CD4-positive, alpha-beta T cell treated with Interferon gamma for 1 hour (primary cell): Measurements from ENCODE around the gene LHX3.
A peak's percentile ranks its signal among the peaks of the same experiment; 100 is the strongest.
"Not testable (repeated sequence)": the region's sequence is repeated elsewhere in the genome, so short reads cannot be mapped to it uniquely, and the experiment has no call there.

Experiments used
- DNase-seq: peaks from one replicate; pipeline ENCODE4 v3.0.0-alpha.2; 2020

The LHX3 gene

DNA sequence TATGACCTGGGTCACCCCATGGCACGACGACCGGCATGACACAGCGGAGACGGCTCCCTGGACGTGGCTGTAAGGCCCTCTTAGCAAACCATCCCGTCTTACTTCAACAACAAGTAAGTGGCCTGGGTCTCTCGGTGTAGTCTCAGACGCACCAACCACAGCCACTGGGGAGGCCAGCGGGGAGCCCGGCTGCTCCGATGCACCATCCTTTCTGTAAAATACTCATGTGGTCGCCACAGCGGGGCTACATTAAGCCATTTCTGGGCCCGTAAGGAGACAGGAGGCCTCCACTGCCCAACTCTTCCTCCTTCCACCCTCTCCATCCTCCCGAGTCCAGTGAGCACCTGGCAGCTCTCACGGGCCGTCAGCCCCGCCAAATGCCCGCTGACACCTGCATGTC, 36.0 kb upstream of the LHX3 start:
- DNase-seq: no peak

DNA sequence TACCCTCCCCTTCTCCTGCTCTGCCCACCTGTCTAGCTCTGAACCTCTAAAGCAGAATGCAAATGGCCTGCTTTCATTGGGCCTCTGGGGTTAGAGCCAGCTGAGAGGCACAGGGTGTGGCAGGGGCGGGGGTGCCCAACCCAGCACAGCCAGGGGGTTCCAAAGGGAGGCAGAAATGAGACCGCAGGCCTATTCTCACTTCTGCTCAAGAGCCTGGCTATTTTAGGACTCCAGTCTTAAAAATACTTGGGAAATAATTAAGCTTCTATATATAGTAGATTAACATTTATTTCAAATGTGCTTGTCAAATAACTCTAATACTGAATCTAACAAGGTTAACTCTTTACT, 35.0 kb upstream of the LHX3 start:
- DNase-seq: peak; percentile 59

DNA sequence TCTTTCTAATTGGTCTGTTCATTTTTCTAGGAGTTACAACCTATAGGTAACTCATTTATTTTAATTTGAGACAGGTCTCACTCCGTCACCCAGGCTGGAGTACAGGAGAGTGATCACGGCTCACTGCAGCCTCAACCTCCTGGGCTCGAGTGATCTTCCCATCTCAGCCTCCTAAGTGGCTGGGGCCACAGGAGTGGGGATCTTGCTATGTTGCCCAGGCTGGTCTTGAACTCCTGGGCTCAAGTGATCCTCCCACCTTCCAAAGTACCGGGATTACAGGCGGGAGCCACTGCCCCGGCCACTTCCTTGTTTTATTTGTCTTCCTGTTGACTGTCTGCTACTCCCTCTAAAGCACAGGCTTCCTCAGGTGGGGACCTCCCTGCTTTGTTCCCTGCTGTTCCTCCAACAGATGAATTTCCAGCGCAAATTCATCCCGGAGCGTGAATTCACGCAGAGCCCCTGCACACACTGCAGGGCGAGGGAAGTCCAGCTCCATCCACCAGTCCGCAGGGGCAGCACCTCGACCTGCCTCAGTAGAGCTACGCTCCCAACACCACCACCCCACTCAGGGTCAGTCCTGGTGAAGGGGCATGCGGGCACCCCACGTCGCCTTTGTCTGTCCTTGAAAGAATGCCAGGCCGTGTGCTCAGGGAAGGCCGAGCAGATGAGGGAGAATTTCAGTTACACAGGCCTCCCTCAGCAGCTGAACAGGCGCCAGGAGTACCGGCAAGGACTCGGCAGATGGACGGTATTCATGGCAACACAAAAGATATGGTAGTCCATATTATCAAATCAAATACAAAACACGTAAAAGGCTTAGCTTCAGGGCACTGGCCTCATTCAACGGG, 34.4 kb upstream of the LHX3 start:
- DNase-seq: no peak

DNA sequence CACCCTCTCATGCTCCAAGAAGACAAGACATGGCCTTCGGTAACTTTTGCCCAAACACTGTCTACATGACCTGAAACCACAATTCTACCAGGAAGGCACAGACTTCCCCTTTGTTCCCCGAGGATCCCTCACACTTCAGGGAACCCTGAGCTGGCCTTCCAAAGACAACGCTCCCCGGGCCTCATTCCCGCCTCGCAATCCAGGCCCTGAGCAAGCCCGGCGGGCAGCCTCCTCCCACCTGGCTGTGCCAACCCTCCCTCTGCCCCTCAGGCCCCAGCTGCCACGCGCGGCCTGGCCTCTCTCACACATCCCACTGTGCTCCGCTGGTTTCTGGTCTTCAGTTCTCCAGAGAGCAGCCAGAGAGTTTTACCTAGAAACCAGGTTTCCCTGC, 33.4 kb upstream of the LHX3 start:
- no peak for DNase-seq

DNA sequence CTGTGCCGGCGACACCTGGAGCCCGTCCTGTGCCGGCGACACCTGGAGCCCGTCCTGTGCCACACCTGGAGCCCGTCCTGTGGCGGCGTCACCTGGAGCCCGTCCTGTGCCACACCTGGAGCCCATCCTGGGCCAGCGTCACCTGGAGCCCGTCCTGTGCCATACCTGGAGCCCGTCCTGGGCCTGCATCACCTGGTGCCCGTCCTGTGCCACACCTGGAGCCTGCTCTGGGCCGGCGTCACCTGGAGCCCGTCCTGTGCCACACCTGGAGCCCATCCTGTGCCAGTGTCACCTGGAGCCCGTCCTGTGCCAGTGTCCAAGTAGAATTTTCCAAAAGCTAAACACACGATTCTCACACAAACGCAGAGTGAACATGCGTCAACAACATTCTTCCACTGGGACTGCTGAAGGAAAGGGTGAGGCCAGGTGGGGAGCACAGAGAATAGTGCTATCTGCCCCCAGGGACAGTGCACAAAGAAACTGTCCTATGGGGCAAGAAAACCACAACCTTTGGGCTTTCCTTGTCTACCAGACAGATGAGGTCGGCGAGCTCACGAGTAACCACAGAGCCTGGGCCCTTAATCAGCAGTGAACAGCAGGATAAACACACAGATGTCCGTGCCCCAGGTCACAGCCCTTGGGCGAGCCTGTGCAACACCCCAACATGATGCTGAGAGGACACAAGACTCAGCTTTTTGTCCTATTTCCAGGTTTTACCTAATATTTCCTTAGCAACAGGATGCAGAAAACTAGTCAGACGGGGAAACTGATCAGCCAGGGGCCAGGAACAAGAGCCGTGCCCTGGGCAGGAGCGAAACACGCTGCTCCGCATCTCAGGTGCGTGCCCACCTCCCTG, 32.8 kb upstream of the LHX3 start:
- DNase-seq: no peak

DNA sequence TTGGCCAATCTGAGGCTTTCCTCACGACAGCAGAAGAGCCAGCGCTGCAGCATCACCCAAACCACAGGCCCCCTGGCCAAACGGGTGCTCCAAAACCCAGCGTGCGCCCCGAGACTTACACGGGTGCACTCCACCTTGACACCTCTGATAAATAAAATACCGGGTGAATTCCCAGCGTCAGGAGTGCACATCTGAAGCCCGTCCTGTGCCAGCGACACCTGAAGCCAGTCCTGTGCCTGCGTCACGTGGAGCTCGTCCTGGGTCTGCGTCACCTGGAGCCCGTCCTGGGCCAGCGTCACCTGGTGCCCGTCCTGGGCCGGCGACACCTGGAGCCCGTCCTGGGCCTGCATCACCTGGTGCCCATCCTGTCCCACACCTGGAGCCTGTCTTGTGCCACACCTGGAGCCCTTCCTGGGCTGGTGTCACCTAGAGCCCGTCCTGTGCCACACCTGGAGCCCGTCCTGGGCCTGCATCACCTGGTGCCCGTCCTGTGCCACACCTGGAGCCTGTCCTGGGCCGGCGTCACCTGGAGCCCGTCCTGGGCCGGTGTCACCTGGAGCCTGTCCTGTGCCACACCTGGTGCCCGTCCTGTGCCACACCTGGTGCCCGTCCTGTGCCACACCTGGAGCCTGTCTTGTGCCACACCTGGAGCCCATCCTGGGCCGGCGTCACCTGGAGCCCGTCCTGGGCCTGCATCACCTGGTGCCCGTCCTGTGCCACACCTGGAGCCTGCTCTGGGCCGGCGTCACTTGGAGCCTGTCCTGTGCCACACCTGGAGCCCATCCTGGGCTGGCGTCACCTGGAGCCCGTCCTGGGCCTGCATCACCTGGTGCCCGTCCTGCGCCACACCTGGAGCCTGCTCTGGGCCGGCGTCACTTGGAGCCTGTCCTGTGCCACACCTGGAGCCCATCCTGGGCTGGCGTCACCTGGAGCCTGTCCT, 31.8 kb upstream of the LHX3 start:
- DNase-seq: not testable (repeated sequence)

DNA sequence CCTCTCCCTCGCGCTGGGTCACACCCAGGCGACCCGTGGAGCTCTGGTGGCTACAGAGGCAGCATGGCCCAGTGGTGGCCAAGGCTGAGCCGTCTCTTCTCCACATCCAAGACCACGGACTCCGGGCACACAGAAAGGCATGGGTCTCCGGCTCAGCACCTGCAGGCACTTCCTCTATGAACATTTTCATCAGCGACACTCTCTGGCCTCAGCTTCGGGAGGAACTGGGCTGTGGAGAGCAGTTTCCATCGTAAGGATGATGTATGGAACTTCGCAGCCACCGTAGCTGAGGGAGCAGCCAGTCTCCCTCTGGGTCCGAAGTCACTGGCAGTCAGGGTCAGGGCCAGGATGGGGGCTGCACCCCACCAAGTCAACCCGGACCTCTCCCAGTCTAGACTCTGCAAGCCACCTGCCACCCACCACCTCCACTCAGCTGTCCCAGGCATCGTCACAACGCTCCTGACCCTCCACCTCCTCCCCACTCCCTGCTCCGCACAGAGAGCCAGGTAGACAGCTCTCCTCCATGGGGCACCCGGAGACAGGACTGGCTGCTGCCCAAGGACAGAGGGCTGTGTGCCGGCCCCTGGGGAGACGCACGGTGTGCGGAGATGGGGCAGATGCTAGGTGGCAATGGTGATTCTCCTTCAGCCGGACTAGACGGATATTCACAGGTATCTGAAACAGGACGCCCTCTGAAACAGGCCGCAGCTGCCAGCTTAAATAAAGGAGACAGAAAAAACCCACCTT, 31.0 kb upstream of the LHX3 start:
- DNase-seq: no peak

DNA sequence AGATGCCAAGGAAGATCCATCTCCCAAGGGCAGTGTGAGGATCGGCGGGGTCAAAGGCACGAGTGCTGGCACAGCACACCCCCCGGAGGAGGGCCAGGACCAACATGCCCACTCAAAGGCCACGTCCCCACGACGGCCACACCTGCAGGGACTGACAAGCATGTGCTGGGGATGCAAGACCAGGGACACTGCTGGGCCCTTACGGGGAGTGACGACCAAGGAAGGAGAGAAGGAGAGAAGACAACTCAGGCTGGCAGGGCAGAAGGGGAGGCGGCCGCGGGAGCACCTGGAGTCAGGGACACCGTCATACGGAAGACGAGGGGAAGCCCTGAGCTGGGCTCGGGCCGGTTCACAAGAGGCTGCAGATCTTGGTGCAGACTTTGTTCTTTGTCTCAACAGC, 30.2 kb upstream of the LHX3 start:
- no peak for DNase-seq

DNA sequence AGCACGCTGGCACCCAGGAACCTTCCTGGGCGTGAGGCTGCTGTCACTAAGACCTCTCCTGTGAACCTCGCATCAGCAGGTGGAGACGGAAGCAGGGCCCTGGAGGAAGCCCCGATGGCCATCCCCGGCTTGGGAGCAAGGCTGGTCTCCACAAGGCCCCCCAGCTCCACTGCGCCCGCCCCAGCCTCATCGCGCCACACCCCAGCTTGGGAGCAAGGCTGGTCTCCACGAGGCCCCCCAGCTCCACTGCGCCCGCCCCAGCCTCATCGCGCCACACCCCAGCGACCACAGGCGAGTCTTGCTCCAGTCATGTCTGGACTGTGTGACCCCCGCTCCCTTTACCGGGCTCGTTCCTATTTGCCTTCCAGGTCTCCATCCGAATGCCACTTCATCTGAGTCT, 29.7 kb upstream of the LHX3 start:
- DNase-seq: no peak

DNA sequence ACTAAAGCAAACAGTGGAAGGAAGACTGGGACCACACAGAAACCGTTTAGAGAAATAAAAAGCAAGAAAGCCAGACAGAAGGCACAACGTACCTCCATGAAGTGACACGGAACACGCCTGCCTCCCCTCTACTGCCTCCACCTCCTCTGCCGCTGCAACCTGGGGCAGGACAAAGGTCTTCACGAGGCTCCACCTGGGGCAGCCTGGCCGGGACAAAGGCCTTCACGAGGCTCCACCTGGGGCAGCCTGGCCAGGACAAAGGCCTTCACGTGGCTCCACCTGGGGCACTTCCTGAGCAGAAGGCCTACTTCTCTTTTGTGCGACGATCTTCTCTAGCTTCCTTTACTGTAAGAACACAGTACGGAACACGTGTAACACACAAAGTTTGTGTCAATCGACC, 28.9 kb upstream of the LHX3 start:
- DNase-seq: no peak

DNA sequence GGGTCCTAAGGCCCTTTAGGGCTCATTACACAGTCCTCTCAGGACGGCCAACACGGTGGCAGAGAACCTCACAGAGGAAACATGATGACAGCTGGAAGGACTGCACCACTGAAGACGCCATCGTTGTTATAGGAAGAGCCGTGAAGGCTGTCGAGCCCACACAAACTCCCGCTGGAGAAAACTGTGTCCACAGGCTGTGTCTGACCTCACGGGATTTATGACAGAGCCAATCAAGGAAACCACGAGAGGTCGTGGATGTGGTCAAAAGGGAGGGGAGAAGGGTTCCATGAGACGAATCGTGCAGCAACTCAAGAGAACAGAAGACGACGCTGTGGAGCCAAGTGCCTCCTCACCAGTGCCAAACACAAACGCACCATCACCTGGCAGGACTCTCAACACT, 28.5 kb upstream of the LHX3 start:
- no peak for DNase-seq

DNA sequence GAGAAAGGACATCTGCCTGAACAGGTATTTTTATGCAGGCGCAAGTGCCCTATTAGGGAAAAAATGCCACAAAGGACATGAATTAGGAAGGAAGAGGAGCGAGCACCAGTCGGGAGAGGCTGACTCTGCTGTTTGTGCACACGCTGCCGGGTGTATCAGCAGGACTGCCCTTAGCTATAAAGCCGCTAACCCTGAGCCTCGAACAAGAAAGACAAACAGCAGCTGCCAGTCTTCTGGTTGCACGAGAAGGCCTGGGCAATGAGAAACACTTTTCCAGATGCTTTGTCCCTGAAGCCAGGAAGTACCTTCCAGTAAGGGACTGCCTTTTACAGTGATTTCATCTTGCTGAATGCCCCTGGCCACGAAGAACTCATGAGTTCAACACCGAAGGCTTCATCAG, 28.0 kb upstream of the LHX3 start:
- DNase-seq: no peak

DNA sequence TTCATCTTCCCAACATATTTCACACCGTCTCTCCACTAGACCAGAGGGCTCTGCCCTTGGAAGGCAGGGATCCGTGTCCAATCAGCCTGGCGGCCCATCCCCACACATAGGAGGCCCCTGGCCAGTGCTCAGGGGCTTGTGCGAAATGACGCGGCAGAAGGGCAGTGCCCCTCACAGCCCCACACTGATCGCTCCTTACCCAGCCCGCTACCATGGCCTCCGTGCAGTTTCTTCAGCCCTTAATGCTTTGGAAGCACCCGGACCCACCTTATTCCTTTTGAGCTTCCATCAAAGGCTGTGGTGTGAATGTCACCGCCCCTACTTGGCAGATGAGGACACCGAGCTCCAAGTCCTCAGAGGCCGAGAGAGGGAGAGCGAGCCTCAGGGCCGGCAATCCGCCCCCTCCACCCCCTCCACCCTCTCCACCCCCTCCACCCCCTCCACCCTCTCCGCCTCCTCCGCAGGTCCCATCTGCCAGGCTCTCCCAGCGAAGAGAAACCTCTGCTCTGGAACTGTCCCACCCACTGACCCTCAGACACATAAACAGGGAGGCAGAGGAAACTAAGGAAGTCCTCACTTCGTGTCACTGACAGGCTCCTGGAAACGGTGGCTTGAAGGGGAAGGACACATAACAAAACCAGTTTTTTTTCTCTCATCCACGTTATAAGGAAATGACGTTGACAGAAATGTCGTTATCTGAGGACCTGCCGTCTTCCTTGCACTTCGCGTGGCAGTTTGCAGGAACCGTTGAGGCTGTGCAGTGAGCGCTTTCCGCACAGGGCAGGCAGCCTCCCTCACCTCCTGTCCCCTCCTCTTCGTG, 26.8 kb upstream of the LHX3 start:
- DNase-seq: peak; percentile 46

DNA sequence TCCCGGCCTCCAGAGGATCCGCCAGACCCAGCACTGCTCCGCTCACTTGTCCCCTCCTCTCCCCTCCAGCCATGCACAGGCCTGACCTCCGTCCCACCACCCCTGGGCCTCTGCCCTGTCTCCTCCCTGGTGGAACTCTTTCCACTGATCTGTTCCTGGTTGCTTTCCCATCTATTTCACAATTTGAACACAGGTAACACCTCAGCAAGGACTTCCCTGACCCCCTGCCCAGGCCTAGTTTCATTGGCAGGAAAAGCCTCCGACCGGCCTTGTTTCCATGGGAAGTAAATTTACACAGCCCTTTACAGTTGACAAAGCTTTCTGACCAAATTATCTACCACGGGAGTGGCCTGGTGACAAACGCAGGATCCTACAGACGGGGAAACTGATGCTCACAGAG, 25.8 kb upstream of the LHX3 start:
- DNase-seq: no peak

DNA sequence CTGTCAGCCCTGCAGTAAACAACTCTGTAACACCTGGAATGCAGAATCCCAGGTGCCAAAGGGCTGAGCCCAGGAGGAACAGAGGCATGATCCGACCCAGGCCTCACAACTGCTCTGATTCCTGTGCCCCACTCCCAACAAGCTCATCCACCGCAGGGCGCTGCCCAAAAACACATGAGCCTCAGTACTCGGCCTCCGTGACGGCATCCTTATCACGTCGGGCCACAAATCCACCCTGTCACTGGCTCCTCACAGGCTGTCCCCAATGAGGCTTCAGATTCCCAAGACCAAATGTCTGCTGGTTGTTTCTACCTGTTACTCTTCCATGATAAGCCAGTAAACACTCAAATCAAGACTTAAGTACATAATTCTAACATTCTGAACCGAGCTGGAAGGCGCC, 25.4 kb upstream of the LHX3 start:
- no peak for DNase-seq

DNA sequence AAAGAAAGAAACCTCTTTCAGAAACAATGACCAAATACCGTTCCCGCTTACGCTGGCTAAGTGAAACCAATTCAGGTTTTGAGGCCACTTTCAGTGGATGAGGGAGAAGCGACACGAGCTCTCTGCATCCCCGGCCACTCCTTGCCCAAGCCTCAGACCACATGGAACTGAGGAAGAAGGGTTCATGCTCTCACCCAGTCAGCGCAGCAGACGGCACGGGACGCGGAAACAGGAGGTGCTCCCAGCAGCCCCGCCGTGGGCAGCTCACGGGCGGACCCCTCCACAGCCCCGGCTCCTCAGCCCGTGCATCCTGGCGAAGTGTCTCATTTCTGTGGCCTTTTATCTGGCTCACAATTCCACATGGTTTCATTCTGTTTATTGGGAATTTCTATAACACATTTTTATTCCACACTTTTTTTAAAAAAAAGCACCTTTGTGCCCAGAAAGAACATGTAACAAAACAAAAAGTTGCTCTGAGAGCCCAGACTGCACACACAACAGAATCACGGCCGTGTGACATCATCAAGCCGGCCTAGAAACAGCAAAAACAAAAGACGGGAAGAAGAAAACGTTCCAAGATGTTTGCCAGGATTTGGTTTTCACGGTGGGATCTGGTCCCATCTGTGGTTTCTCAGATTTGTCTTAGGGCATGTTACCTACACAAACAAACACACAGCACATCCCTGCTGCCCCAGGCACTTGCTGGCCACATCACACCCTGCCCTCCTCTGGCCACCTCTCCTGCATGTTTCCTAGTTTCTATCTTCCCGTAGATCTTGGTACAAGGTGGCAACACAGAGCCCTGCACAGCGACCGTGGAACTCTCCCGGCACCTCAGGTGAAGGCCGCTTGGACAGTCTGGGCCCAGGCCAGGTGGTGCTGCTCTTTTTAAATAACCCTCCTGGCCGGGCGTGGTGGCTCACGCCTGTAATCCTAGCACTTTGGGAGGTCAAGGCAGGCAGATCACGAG, 24.5 kb upstream of the LHX3 start:
- no peak for DNase-seq

DNA sequence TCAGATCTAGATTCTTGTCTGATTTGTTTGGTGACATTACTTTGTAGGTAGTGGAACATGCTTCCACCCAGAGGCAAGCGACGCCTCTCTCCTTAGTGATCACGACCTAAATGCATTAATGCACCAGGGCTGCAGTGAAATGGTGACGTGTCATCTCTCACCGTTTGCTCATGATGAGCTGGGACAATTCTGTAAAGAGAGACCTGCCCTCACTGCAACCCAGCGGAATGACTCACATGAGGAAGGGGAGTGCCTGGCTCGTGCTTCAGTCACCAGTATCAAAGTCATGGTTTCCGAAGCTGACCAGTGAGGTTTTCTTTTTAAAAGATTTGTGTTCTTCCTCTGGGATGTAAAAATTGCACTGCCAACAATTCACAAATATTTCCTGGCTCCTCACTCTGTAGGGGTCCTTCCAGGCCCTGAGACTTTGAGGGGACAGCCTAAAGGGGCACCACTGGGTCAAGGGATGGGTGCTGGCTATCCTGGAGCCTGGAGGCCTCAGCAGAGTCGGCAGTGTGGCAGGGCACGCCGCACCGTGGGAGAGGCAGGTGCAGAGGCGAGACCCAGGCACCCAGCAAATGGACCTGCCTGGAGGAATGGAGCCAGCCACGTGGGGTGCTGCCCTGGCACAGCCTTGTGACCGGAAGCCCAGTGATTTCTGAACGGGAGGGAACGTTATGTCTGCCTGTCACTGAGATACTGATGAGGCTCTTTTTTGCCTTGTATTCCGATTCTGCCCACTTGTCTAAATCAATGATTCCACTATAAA, 23.4 kb upstream of the LHX3 start:
- DNase-seq: no peak

DNA sequence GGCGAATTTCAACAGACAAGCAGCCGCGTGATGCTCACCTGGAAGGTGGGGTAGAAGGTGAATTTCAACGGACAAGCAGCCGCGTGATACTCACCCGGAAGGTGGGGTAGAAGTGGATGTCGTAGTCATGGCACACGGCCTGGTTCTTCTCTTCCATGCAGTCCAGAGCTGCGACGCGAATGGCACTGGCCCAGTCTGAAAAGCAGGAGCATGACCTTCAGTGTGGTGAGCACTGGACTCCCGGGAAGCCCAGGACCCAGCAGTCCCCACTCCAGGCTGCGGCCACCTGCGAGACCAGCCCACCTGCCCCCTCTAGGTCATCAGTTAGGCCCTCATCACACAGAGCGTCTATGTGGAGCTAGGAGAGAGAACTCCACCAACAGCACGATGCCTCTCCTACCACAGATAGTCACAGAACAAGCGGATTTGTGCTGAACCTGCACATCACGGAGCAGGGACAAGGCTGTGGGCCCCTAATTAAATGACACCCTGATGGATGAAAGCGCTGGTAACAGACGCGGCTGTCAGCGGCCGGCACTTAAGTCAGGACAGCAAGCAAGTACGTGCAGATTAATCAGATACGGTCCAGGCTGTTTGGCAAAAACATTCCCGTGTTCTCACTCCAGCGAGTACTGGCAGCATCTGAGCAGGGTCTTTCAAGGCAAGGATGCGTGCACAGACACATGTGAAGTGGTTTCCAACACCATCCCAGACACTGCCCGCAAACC, 21.9 kb upstream of the LHX3 start:
- DNase-seq: no peak
